GM21423 (cell line): Measurements from ENCODE around the gene AGPAT2.

ENCODE experiments used
- ATAC-seq: cut with Tn5 transposase; IDR thresholded peaks from one replicate; pipeline ENCODE4 v1.9.1; 2021; ENCODE audit warnings: mild to moderate bottlenecking, moderate library complexity; ENCODE audit not compliant: unreplicated experiment

AGPAT2 gene

DNA sequence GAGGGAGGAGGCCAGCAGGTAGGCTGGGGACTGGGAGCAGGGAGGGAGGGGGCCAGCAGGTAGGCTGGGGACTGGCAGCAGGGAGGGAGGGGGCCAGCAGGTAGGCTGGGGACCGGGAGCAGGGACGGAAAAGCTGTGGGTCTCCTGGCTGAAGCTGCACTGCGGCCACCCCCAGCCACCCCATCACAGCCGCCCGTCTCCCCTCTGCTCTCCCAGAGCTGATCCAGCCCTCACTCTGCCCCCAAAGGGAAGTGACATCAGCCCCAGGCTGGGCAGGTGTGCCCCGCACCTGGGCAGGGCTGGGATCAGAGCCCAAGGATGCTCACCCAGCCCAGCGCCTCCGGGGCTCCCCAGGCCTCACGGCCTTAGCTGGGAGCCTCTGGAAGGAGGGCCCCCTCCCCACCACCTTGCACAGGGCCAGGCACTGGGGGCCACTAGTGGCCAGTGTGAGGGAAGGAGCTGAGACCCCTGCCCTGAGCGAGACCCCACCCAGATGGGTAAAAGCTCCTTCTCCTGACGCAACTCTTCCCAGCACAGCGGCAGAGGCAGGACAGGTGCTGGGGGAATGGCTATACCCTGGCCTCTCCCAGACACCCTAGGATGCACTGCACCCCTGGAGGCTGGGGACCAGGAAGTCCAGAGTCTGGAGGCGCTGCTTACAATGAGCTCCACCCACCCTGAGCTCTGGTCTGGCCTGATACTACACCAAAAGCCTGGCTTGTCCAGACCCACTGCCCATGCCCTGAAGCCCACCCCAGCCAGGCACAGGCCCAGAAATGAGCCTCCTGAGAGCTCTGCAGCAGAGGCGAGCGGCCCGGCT, 11.6 kb downstream of the AGPAT2 start:
- no peak for ATAC-seq

DNA sequence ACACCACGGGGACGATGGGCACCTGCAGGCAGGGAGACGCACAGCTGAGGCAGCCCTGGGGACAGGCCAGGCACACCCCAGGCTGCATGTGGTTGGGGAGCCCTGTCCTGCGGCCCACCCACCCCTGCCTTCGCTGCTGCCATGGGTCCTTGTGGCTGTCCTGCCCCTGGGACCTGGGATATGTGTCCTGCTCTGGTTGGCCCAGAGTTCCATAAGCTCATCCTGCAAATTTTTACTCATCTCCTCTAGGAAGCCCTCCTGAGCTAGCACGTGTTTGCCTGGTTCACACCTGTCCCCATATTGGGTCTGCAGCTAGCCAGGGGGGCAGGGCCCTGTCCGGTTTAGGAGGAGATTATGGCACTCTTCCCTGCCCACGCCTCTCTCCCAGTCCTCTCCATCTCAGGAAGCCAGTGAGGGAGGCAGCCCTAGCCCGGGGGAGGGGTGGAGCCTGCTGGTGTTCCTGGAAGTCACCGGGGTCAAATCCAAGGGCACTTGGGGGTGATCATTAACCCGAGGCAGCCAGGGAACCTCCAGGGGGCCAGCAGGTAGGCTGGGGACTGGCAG, 12.4 kb downstream of the AGPAT2 start:
- ATAC-seq: no peak

DNA sequence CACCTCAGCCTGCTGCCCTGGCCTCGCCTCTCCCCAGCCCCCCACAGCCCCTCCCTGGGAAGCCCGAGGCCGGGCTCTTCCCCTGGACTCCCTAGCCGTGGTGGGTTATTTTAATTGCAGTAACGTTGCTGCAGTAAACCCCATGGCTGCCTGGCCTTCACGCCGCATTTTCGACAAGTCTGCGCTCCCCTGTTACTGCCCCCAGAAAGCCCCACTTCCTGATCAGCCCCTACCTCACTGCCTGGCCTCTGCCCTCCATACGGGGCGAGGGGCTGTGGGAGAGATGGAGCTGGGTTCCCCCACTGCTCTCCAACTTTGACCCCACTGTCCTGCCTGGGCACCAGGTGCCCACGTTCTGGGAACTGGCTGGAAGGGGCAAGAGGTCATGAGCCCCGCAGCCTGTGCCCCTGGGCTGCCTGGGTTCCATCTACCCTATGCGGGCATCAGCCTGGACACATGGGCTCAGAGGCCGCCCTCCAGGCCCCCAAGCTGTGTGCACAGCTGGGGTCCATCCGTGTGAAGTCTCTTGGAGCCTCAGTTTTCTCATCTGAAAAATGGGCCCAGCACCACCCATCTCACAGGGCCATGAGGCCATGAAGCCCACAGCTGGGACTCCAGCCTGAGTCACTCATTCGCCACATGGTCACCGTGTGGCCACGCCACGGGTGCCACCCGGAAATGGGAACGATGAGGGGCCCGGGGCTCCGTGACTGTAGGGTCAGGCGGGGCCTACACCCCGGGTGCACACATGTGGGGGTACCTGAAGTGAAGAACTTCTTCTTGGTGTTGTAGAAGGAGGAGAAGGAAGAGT, 13.1 kb downstream of the AGPAT2 start:
- no peak for ATAC-seq

DNA sequence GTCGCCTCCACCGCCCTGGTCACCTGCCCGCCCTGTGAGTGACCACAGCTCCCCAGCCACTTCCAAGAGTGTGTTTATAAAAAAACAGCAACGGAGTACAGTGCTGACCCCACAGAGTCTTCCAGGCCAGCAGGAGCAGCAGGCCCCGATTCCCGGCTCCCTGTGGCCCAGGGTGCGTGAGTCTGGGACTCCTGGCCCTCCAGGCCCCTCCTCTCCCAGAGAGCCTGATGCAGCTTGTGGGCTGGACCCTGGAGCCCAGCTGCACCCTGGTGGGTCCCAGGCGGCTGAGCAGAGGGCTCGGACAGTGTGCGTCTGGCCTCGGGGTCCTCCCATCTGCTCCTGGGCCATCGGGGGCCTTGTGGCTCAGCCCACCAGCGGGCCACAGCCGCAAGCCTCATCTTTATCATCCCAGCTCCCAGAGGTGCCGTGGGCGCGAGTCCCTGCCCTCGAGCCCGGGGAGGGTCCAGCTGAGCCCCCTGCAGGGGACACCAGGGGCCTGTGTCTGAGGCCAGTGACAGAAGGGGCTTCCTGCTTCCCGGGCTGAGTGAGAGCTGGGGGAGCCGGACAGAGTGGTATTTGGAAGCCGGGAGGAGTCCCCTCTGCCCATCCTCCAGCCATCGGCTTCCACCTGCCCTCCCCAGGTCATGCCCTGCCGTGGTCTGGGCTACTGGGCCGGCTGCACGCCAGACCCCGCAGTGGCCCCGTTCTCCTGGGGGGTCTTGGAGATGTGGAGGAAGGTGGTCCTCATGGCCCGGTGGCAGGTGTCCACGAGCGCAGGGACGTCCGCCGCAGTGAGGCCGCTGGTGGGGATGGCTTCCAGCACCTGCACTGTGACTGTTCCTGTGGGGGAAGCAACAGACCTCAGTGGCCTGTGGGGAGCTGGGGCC, 13.9 kb downstream of the AGPAT2 start:
- no peak for ATAC-seq

DNA sequence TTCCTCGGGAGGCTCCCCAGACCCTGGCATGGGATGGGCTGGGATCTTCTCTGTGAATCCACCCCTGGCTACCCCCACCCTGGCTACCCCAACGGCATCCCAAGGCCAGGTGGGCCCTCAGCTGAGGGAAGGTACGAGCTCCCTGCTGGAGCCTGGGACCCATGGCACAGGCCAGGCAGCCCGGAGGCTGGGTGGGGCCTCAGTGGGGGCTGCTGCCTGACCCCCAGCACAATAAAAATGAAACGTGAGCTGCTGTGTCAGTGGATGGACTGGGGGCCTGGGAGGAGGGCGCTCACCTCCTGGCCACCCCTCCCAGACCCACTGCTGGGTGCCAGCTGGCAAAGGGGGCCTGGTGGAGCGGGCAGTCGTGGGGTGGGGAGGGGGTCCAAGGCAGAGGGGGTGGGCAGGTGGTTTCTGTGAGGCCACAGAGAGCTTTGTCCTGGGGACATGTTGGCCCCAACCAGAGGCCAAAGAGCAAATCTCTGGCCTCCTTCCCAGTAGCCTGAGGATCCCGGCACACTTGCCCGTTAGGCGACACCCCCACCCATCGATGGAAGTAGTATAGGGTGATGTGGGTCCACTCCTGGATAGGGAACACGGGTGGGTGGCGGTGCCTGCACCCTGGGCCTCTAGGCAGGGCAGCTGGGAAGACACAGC, 14.7 kb downstream of the AGPAT2 start:
- ATAC-seq: no peak

DNA sequence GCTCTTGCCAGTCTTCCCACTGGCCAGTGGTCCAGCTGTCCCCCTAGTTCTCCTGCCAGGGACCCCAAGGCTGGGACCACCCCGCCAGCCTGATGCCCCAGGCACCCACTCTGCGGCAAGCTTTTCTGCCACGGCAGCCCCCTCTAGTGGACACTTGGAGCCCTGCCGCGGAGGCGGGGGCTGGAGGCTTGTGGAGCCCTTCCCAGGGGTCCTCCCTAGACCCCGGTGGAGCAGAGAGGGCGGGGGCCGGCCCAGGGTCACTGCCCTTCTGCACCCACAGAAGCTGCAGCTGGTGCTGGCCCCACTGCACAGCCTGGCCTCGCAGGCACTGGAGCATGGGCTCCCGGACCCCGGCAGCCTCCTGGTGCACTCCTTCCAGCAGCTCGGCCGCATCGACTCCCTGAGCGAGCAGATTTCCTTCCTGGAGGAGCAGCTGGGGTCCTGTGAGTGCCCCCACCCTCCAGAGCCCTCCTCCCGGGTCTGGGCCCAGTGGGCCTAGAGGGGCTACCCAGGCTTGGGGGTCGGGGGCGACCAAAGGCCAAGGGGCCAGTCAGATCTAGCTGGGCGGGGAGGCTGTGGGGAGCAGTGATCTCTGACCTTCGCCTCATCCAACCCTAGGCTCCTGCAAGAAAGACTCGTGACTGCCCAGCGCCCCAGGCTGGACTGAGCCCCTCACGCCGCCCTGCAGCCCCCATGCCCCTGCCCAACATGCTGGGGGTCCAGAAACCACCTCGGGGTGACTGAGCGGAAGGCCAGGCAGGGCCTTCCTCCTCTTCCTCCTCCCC, 15.4 kb downstream of the AGPAT2 start:
- no peak for ATAC-seq

DNA sequence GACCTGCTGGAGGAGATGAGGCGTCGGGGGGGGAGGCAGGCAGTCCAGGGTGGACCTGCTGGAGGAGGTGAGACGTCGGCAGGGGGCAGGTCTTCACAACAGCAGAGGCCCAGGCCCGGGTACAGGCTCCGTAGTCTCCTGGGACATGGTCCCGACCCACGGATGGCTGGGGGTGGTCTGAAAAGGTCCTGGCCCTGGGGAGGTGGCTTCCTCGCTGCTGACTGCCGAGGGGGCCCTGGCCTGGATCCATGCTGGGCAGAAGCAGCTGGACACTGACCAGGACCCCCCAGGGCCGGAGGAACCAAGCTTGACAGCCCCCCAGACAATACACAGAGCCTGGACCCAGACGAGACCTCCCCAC, 16.0 kb downstream of the AGPAT2 start:
- ATAC-seq: no peak

DNA sequence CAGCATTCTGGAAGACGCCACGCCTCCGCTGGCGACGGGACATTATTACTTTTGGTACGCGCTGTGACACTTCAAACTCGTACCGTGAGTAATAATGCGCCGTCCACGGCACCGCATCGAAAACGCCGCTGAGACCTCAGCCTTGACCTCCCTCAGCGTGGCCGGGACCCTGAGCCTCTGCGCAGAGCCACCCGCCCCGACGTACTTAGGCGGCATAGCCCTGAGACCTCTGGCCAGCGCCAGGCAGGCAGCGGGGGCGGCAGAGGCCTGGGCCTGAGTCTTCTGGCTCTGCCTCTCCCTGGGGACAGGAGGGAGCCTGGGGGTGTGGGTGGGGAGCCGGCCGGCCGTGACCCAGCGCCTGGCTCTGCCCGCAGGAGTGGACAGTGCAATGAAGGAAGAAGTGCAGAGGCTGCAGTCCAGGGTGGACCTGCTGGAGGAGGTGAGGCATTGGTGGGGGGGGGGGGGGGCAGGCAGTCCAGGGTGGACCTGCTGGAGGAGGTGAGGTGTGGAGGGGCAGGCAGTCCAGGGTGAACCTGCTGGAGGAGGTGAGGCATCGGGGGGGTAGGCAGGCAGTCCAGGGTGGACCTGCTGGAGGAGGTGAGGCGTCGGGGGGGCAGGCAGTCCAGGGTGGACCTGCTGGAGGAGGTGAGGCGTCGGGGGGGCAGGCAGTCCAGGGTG, 16.5 kb downstream of the AGPAT2 start:
- ATAC-seq: no peak

DNA sequence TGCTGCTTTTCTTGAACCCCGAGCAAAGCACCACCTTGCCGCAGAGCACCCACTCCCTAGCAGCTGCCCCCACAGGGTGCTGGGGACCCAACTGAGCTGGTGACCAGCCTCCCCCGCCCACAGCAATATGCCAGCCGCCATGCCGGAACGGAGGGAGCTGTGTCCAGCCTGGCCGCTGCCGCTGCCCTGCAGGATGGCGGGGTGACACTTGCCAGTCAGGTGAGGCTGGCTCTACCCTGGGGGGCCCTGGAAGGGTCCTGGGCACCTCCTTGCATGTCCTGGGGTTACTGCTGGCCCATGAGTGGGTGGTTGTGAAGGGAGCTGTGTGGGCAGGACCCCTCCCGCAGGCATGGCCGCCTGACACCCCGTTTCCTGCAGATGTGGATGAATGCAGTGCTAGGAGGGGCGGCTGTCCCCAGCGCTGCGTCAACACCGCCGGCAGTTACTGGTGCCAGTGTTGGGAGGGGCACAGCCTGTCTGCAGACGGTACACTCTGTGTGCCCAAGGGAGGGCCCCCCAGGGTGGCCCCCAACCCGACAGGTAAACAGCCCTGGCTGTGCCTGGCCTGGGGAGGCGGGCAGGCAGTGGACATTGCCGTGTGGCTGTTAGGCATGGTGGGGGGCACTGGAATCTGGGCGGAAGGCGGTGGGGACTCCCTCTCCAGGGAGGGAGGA, 17.3 kb downstream of the AGPAT2 start:
- ATAC-seq: no peak

DNA sequence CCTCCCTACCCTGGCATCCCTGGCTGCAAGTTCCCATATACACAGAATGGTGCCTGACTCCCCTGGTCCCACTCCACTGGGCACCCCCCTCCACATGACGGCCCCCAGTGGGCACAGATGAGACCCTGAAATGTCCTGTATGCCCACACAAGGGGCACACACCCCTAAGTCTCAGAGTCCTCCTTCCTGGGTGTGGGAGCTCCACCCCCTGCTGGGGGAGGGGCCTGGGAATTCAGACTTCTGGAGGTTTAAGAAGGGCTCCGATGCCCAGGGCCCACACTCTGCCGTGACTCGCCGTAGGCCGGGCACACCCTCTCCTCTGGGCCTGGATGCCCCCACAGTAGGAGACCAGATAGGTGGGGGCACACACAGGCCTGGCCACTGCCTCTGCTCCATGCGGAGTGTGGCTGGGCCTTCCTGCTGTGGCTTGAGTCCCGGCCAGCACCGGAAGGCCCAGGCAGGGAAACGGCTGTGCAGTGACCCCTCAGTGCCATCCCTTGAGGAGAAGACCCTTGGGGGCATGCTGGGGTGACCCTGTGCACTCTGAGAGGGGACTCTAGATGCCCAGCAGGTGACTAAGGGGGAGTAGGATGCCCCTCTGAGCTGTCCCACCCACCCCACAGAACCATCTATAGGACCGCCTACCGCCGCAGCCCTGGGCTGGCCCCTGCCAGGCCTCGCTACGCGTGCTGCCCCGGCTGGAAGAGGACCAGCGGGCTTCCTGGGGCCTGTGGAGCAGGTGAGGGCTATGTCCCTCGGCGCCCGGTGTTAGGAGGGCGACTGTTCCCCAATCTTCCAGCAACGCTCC, 18.1 kb downstream of the AGPAT2 start:
- ATAC-seq: no peak

DNA sequence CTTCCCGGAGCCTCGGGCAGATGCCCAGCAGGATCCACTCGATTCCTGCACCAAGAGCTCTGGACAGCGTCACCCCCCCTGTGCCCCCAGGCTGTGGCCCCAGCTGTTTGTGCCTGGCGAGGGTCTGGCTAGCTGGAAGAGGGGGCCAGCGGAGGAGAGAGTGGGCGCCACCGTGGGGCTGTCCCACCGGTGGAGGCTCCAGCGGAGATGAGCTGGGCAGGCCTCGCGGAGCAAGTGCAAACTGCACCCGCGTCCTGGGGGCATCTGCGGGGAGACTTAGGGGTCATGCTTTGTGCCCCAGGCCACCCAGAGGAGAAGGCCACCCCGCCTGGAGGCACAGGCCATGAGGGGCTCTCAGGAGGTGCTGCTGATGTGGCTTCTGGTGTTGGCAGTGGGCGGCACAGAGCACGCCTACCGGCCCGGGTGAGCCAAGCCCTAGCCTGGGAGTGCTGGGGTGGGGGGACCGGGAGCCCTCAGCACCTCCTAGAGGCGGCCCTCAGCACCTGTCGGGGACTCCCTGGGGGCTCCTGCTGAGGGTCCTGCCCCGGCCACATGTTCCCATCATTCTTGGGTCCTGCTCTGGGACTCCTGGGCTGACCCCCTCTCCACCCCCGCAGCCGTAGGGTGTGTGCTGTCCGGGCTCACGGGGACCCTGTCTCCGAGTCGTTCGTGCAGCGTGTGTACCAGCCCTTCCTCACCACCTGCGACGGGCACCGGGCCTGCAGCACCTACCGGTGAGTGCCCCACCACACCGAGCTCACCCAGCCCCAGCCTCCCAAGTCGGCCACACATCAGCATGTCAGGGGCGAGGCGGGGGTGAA, 19.1 kb downstream of the AGPAT2 start:
- ATAC-seq: no peak

DNA sequence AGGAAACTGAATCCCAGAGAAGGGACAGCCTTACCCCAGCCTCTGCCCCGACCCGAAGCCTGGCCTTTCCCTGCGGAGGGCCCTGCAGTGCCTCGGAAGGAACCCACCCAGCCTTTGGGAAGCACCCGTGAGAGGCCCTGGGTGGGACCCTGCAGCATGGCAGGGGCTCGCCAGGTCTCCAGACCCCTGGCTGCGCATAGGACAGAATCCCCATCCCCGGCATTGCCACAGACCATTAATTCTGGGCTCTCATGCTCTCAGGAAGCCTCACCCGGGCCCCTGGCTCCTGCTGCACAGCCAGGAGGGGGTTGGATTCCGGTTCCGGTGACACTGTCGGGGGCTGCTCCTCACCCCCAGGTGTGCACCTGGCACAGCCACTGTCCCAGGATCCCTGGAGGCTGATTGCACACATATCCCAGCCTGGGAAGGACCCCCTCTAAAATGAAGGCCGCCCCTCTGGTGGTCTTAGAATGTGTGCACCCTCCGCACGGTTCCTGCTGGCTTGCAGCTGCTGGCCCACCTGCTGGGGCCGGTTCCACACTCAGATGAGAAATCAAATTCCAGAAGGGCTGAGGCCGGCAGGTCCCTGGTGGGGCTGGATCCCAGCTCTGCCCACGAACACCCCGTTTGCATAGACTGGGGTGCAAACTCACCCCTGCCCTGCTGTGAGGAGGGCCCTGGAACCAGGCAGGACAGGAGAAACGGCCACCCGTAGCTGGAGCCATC, 19.9 kb downstream of the AGPAT2 start:
- ATAC-seq: no peak

DNA sequence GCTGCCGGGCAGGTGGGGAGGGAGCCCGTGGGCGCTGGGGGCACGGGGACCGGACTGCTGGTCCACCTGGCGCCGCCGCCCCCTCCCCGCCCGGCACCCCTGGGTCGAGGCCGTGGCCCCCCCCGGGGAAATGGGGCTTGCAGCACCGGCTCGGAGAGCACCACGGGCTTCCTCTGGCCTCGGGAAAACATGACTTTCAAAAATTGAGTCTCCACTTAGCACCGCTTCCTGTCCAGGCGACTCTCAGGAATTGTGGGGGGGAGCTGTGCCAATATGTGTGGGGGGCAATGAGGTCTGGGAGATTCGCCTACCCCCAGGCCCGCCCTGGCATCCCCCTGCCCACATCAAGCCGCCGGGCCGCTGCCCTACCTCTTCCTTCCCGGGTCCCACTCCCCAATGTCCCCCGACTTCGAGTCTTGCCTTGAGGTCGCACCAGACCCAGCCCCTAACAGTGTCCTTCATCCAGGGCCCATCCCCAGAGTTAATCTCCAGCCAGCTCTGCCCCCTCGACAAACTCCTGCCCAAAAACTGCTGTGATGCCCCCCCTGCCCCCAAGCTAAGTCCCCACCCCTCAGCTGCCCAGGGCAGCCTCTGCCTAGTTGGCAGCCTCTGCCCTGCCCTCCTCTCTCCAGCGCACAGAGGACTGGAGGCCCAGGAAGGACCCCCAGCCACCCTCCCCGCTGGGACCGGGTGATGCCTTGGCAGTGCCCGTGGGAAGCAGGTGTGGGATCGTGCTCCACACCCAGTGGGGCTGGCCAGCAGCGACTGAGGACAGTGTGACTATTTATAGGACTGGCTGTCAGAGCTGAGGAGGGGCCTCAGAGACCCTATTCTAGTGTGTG, 20.7 kb downstream of the AGPAT2 start:
- no peak for ATAC-seq

DNA sequence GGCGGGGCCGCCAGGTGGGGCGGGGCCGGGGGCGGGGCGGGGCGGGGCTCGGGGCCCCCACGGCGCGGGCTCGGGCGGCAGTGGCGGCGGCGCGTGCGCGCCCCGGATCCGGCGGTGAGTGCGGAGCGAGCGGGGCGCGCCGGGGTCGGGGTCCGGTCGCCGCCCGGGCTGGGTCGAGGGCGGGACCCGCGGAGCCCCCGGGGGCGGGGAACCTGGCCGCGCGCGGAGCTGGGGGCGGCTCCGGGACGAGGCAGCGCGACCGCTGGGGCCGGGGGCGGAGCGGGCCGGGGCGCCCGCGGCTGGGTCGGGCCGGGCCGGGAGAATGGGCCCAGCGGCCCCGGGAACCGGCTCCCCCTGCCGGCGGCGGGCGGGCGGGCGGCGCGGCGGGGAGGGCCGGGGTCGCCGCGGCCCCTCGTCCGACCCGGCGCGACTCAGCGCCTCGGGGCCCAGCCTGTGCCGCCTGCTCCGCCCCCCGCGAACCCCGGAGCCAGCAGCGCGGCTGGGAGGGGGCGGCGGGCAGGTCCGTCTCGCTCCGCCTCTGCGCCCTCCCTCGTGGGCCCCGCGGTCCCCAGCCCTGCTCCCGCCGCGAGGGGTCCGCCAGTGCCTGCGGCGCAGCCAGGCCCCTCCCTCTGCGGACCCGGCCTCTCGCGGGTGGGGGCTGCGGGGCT, 21.4 kb downstream of the AGPAT2 start:
- ATAC-seq: no peak
